ENCODE data around the gene RPS19BP1. TPM values are rescaled to one million over a fixed set of nuclear protein-coding genes. Genes with fewer than 3 reads are reported as not detected.

RPS19BP1 gene
- total RNA-seq, 4 donors from 2014 or later: 103 to 157 (median 133) TPM

GRCh38 chr22:39519681-39520225, 12.8 kb downstream of the RPS19BP1 start:
- DNase-seq (ENCODE audit: low spot score): no peak
- peak; percentile 91 for ATAC-seq (ENCODE audit: low FRiP score)
- TF ChIP-seq CTCF (IDR thresholded peaks at IDR 0.05): no peak

- no peak for DNase-seq (ENCODE audit: low spot score)
- ATAC-seq (ENCODE audit: low FRiP score): peak; percentile 17
- TF ChIP-seq CTCF (IDR thresholded peaks at IDR 0.05): no peak
Measured at GRCh38 chr22:39518996-39519680, 13.4 kb downstream of the RPS19BP1 start.

- DNase-seq (ENCODE audit: low spot score): no peak
- no peak for TF ChIP-seq CTCF (IDR thresholded peaks at IDR 0.05)
- no peak for ATAC-seq (ENCODE audit: low FRiP score)
Measured at GRCh38 chr22:39518144-39518786, 14.3 kb downstream of the RPS19BP1 start.

- no peak for TF ChIP-seq CTCF (IDR thresholded peaks at IDR 0.05)
- ATAC-seq (ENCODE audit: low FRiP score): no peak
Measured at GRCh38 chr22:39517470-39517869, 15.1 kb downstream of the RPS19BP1 start.

GRCh38 chr22:39515266-39516050, 17.1 kb downstream of the RPS19BP1 start:
- no peak for ATAC-seq (ENCODE audit: low FRiP score)
- DNase-seq (ENCODE audit: low spot score): no peak
- no peak for TF ChIP-seq CTCF (IDR thresholded peaks at IDR 0.05)

More at GRCh38 chr22:39517470-39517869, 15.1 kb downstream of the RPS19BP1 start:
- no peak for DNase-seq (ENCODE audit: low spot score)

- ATAC-seq (ENCODE audit: low FRiP score) (no peak), DNase-seq (ENCODE audit: low spot score) (peak; percentile 91)
- peak in 1 of 3 donors; percentile 22 for TF ChIP-seq CTCF (IDR thresholded peaks at IDR 0.05)
Measured at GRCh38 chr22:39514373-39514973, 18.1 kb downstream of the RPS19BP1 start.
